ENCODE data around the gene RAB2B.

DNA sequence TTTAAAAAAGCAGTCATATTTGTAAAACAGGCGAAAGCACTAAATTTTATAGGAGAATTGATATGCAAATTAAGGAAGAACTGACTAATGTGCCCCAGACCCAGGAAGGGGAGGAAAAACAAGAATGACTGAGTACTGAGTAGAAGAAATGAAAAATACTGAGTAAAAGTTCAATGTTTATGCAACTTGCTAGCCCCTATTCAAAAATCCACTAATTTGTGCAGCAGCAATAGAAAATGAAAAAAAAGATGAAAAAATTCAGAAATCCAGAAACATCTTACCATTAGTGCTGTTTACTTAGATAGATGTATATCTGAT is 26.9 kb downstream of the RAB2B start:
- TF ChIP-seq EZH2 (optimal IDR thresholded peaks at IDR 0.05; ENCODE audit: low read depth, low read length) (no peak), CTCF (IDR thresholded peaks at IDR 0.05; ENCODE audit: low read length) (no peak), EZH2phosphoT487 (IDR thresholded peaks at IDR 0.05; ENCODE audit: low read length) (no peak)

All from MM.1S (cell line).